ENCODE measurements around the gene JAG1.

DNA sequence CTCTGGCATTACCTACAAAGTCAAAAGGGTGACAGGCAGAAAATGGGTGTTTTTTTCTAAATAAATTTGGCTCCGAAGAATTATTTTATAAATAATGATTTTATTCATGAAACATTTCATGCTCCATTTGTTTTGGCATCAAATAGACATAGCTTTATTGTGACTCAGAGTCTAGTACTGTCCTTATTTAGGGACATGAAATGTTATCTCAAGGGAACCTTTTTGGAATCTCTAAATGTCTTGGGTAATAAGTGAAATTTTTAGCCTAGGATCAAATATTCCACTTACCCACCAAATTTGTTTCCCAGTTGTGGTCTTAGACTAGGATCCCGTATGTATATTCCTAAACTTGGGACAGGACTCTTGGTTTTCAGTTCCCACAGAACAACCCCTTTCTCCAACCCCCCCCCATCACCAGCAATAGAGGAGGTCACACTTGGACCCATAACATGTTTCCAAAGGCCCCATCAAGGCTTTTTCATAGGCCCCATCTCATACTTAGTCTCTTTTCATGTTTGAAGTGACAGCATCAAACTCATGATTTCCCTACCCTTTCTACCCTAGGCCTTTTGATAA, 81.8 kb downstream of the JAG1 start:
- TF ChIP-seq EZH2phosphoT487 (conservative IDR thresholded peaks at IDR 0.05; ENCODE audit: low read length) = no peak
- TF ChIP-seq, protein P1, sequence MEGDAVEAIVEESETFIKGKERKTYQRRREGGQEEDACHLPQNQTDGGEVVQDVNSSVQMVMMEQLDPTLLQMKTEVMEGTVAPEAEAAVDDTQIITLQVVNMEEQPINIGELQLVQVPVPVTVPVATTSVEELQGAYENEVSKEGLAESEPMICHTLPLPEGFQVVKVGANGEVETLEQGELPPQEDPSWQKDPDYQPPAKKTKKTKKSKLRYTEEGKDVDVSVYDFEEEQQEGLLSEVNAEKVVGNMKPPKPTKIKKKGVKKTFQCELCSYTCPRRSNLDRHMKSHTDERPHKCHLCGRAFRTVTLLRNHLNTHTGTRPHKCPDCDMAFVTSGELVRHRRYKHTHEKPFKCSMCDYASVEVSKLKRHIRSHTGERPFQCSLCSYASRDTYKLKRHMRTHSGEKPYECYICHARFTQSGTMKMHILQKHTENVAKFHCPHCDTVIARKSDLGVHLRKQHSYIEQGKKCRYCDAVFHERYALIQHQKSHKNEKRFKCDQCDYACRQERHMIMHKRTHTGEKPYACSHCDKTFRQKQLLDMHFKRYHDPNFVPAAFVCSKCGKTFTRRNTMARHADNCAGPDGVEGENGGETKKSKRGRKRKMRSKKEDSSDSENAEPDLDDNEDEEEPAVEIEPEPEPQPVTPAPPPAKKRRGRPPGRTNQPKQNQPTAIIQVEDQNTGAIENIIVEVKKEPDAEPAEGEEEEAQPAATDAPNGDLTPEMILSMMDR (IDR thresholded peaks at IDR 0.05; ENCODE audit: insufficient read depth, low read length, poor library complexity, severe bottlenecking) = no peak

Measured in SU-DHL-6 (cell line).